HepG2 (cell line): ENCODE results near the gene OR1I1.

Experiments
- CTCF ChIP-seq: sonication (generic); formaldehyde crosslinking; IDR thresholded peaks from 2 replicates; pipeline ENCODE4 v1.5.0; 2020; ENCODE audit warnings: mild to moderate bottlenecking, missing genetic modification reagents, moderate library complexity
- KDM6A ChIP-seq: IDR thresholded peaks from 2 replicates; pipeline ENCODE4 v1.6.1; 2016; ENCODE audit warnings: low read depth
- SMC3 ChIP-seq: IDR thresholded peaks from 2 replicates; pipeline ENCODE4 v1.6.1; 2011; ENCODE audit warnings: low read length, improper control_type of control experiment
- U2AF2 ChIP-seq: fragments of 200-400 bp; formaldehyde crosslinking; IDR thresholded peaks from 2 replicates; pipeline ENCODE4 v1.6.1; 2017; ENCODE audit warnings: low read depth, mild to moderate bottlenecking, low read length

- no peak for TF ChIP-seq SMC3
- no peak for TF ChIP-seq U2AF2
- no peak for TF ChIP-seq KDM6A (CRISPR knock-in tag)
- TF ChIP-seq CTCF (CRISPR knock-in tag): no peak
Measured at GRCh38 chr19:15138427-15138826, 56.4 kb downstream of the OR1I1 start.
